ENCODE measurements around the gene PLEKHH2.
A peak's percentile ranks its signal among the peaks of the same experiment; 100 is the strongest.

Gene PLEKHH2

DNA sequence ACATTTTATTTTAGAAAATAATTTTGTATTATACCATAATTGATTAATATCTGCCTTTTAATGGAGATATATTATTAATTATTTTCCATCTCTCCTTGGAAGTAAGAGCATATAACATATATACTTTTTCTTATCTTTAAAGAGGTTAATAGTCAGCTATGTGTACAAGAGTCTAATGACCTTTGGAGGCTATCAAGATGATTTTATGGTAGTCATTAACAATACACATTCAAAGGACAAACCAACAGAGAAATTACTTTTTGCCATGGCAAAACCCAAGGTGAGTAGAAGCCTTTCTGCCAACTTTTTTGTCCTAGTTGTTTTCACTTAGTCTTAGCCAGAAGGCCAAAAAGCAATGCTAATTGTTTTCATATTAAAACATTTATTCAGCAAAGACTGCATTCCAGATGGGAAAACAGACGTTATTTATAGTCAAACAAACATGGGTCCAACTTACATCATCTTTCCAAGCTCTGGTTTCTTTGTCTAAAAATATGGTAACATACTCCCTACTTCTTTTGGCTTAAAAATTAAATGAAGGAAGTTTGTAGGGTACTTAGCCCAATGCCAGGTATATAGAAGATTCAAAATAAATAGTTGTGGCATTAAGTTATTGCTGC lies 127.1 kb downstream of the PLEKHH2 start:
- DNase-seq = no peak

DNA sequence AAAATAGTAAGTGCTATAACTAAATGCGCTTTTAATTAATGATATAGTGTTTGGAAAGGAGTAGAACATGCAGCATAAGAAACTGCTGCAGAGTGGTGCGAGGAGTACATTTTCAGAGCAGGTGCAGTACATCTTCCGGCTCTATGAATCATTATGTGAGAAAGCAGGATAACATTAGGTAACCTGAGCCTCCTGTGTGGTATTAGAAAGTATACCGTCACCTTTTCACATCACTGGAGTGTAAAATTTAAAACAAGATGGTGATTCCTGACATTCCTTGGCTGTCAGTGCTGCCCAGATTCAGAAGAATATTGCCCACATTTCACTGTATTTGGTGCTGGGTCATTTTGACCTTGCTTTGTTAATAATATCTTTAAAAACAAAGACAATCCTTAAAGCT lies 128.9 kb downstream of the PLEKHH2 start:
- DNase-seq = no peak

DNA sequence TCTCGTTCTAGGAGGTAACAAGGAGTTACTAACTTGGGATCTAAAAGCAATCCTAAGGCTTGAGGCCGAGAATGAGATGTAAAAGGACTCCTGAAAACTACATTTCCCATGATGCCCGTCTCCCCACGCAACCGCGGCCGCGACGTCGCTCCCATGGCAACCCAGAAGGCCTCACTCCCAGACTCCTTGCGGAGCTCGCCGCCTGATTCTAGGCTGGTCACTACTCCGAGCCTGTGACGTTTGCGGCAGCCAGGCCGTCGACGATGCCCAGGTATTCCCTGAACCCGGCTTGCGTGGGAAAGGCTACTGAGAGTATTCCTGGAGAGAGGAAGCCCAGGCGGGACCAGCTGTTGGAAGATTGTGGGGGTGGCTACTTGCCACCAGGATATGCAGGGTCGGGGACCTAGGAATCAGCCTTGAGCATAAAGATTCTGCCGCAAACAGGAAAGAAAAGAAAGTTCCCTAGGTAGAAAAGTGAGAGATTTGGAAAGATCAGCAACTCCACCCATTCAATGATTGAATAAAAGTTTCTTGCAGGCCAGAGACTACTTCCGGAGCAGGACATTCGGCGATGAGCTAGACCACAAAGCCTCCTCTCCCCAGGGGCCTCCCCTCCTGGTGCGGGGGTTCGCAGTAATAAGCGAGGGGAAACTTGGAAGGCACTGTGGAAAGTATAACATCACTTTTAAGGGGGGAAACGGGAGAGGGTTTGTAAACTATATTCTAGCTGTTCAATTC lies 137.0 kb downstream of the PLEKHH2 start, which contains the start of gene DYNC2LI1:
Gene DYNC2LI1 (plus strand): TSS at position 164 of the 738 bp plus-strand sequence. CDS start 100 bp downstream, at position 264.
- DNase-seq = peak; percentile 76 to 87

DNA sequence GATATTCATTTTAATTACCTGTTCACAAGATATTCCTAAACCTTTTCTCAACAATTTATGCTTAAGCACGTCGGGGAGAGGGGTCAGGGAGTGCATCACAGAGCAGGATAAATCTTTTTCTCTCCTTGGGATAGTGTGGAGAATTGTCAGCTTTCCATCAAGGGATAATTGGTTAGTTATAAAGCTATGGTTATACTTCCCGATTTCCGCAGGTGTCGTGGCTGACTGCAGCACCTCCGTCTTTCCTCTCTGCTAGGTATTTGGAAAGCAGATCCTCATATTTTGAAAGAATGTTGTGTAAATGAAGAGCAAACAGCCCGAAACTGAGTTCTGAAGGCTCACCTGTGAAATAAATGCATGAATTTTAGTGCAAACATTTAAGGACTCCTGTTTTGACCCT lies 137.6 kb downstream of the PLEKHH2 start:
- DNase-seq = no peak

DNA sequence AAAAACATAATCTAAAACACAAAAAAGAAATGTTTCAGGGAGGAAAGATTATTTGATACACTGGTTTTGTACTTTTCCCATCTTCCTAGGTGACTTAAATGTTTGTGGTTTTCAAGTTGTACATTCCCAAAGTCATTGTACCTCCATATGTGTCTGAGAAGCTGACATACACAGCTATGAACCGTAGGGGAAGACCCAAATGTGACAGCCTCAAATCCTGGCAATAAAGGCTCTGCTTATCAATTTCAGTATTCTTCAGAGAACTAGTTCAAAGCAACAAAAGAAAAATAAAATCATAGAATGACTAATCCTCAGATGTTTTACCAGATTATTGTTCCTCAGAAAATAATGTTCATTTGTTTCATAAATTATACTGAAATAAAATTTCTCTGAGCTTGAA lies 139.3 kb downstream of the PLEKHH2 start:
- DNase-seq = no peak

DNA sequence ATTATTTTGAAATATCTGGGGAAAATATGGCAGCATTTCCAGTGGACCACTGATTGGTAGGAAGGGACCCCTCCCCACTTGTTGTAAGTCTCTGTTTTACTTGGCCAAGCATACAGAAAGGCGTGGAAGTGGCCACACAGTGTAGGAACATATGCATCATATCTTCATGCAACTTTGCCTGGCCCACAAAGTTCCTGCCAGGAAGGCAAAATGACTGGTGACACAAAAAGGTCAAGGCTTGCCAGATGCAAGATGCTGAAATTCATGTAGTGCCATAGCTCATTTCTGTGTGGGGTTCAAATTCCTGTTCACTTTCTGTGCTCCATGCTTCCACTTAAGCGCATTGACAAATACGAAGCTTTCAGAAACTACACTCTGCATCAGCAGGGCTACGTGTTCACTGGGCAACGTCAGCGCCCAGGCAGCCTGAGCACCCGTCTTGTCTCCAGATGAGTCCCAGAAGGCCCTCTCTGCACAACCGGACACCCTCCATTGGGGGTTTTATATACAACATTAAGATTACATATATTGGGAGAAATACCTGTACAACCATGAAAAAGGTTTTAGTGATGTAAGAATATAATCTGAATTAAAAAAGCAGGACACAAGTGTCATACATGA lies 140.4 kb downstream of the PLEKHH2 start:
- no peak for DNase-seq

DNA sequence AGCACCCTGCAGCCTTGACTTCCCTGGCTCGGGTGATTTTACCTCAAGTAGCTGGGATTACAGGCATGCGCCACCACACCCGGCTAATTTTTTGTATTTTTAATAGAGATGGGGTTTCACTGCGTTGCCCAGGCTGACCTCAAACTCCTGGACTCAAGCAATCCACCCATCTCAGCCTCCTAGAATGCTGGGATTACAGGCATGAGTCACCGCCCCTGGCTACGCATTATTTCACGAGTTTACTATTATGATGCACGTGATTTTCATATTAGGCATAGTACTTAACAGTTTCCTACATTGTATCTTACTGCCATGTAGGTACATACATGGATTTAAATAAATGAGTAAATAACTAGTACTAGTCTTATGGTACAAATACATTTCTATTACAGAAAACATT lies 141.2 kb downstream of the PLEKHH2 start:
- no peak for DNase-seq

DNA sequence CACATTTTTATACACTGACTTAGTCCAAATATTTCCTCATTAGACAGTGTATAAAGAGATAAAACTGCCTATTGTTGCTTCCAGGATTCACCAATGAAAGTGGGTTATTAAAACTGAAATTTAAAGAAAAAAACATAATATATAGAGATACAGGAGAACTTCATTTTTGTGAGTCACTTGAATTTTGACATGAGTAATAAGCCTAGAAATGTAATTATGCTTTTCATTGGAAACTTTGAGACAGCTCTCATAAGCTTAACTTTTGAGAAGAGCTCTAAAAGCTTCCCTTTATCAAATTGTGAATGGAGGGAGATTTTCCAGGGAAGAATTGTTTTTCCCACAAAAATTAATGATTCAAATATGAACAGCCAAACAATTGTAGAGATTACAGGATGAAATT lies 150.8 kb downstream of the PLEKHH2 start:
- no peak for DNase-seq

DNA sequence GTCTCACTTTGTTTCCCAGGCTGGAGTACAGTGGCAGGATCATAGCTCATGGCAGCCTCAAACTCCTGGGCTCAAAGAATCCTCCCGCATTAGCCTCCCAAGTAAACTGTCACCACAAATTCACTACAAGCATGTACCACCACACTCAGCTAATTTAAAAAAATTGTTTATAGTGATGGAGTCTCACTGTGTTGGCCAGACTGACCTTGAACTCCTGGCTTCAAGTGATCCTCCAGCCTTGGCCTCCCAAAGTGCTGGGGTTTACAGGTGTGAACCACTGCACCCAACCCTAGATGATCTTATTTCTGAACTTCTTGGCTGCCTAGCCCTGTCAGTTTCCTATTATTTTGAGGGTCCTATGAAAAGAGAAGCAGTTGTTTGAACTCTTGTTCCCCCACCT lies 151.6 kb downstream of the PLEKHH2 start:
- no peak for DNase-seq

DNA sequence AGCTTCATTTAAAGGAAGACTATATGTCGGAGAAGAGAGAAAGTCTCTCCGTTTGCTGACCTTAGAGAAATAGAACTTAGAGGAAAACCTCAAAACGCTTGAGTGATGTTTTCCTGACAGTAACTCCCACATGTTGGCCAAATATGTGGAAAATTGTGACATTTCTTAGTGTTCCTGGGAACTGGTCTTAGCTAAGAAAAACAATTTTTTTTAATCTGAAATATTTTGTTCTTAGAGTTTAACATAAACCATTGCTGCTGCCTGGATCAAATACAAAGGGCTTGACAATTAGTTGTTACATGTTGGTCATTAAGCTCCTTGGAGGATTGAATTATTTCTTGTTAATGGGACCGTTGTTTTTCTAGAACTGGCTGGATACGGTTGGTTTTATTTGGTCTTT lies 153.1 kb downstream of the PLEKHH2 start:
- DNase-seq = no peak

DNA sequence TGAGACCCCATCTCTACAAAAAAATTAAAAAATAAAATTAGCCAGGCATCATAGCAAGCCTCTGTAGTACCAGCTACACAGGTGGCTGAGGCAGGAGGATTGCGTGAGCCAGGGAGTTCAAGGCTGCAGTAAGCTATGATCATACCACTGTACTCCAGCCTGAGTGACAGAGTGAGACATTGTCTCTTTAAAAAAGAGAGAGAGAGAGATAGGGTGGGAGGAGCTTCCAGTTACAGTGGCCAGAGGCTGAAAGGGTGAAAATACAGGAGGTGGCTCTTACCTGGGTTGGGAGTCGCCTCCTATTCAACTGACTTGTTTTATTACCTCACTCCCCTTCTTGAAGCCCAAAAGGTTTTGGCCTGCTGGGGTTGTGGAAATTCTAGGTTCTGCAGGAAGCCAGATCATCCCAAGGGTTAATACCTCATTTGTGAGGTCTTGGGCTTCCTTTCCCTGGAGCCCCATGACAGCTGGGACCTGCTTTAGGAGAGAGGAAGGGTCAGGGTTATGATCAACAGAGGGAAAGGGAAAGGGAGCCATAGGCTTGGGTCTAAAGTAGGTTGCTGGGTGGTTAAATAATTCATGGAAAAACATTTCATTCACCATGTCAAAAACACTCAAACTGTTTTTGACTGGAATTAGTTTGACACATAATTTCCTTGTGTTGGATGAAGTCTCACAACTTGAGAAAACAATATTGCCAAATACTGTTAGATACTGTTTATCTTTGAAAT lies 154.1 kb downstream of the PLEKHH2 start:
- no peak for DNase-seq

DNA sequence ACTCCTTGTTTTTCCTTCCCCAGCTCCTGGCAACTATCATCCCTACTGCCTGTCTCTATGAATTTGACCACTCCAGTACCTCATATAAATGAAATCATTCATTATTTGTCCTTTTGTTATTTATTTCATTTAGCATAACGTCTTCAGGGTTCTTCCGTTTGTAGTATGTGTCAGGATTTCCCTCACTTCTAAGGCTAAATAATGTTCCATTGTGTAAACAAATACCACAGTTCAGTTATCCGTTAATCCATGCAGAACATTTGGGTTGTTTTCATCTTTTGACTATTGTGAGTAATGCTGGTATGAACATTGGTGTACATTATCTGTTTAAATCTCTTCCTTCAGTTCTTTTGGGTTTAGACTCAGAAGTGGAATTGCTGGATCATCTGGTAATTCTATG lies 155.6 kb downstream of the PLEKHH2 start:
- DNase-seq = no peak

DNA sequence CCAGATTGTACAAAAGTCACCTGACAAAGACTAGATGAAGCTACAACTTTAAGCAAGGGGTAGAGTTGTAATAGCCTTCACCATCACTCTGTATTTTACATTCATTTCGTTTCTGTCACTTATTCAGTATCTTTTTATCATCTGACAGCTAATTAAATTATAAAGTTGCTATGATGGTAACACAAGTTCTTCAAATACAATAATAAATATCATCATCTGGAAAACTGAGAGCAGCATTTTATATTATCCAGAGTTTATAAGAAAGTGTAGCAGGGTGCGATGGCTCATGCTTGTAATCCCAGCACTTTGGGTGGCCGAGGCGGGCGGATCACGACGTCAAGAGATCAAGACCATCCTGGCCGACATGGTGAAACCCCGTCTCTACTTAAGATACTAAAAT lies 157.9 kb downstream of the PLEKHH2 start:
- no peak for DNase-seq

DNA sequence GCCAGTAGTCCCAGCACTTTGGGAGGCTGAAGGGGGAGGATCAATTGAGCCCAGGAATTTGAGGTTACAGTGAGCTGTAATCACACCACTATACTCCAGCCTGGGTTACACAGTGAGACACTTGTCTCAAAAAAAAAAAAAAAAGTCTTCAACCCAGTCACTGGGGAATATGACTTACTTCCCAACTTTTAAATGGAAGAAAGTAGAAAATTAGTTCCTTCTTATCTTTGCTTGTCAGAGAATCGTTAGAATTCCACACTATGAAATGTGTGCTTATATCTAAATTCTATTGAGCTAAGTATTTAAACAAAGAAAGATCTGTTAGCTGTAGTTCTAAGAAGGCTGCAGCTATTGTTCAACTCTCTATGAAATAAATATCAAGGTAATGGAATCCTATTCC lies 159.1 kb downstream of the PLEKHH2 start:
- DNase-seq = no peak

DNA sequence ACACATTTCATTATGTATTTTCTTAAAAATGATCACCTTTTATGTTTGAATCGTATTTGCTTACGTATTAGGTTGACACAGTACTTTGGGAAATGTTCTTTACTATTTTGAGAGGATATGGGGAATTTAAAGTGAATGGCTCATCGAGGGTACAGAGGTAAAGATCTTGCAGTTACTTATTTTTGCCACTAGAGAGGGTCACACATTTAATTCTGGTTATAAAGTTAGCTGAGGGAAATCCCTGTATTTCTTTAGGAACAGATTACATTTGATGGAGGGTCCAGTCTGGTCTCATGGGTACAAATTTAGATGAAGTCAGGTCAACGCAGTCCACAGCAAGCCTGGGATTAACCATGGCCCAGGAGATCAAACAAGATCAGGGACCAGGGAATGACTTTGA lies 161.2 kb downstream of the PLEKHH2 start:
- DNase-seq = no peak

DNA sequence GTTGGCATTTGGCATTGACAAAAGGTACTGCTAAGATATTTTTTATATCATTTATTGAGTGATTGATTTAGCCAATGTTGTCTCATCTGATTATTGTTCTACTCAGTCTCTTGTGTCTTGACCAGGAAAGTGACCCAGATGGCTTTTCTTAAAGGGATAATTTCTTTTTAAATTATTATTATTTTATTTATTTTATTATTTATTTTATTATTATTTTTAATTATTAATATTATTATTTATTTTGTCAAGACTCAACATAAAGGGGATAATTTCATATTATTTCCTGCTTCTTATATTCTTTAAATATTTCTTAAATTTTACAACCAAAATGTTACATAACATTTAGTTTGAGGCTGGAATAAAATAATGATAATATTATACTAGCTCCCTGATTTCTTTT lies 163.8 kb downstream of the PLEKHH2 start:
- no peak for DNase-seq

DNA sequence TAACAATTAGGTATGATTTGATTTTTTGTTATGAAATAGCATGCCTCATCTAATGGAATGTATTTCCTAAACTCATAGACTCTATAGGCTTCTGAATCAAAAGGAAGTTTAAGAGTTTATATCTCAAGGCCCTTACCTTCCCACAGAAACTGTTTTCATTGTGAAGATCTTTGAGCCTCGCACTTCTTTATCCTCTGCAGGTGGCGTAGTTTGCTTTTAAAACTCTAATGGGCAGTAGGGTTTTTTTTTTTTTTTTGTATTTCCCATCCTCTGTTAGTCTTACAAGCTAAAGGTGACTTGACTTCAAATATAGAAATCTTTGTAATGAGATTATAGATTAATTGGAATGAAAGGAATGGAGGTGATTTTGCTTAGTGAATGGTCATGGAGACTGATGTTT lies 165.1 kb downstream of the PLEKHH2 start:
- DNase-seq = no peak

DNA sequence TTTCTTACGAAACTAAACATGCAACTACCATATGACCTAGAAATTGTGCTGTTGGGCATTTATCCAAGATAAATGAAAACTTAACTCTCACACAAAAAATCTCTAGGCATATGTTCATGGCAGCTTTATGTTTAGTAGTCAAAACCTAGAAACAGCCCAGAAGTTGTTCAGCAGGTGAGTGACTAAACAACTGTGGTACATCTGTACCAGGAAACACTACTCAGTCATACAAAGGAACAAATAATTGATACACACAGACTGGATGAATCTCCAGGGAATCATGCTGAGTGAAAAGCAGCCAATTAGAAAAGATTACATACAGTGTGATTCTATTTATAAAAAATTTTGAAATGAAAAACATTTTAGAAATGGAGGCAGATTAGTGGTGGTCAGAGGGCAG lies 166.1 kb downstream of the PLEKHH2 start:
- no peak for DNase-seq

DNA sequence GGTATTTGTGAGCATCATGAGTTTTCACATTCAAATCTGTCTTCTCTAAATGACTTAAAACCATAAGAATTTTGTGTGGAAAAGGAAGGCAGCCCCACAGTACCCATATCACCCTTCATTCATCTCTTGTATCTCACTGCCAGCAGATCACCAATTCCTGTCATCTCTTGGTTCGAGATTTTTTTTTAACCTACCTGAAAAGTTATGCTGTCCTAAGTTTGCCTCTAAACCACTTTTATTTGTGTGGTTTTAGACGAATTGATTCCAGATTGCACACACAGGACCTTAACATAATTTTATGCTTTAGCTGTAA lies 169.6 kb downstream of the PLEKHH2 start:
- DNase-seq = no peak

DNA sequence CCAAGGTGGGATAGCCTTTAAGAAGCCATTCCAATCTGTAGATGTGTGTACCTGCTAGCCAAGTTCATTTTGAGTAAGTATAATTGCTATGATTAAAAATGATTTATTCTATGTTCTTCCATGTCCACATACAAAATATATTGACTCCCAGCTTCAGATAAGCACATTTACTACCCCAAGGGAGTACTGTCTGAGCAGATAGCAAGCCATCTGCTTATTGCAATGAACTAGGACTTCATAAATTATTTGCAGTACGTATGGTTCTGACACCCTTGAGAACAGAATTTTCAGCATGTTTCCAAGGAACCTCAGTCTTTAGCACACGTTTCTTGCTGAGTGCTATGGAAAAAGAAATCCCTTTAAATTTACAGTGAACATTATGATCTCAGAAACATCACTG lies 173.4 kb downstream of the PLEKHH2 start:
- DNase-seq = no peak

DNA sequence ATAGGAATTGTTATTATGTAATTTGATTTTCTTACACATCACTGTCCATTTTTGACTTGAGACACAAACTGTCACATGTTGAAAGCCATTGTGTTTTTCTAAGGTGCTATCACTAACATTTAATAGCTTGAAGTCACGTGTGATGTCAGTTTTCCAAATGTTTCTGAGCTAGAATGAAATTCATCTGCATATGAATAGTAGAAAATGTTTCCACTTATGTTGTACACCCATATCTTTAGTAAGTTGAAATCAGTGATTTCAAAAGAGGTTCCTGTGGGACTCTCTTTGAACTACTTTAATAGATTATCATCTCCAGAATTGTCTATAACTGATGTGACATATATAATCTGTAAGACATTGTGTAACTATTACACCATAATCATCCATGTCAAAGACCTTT lies 173.8 kb downstream of the PLEKHH2 start:
- no peak for DNase-seq

DNA sequence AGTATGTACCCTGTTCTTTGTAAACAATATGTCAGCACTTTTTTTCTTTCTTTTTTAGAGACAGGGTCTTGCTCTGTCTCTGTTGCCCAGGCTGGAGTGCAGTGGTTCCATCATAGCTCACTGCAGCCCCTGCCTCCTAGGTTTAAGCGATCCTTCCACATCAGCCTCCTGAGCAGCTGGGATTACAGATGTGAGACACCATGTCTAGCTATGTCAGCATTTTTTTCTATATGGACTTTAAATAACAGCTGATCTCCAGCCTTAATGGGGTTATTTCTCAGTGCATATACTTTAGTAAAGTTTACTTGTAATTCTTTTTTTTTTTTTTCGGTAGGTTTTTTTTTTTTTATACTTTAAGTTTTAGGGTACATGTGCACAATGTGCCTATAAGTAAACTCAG lies 174.9 kb downstream of the PLEKHH2 start:
- no peak for DNase-seq

DNA sequence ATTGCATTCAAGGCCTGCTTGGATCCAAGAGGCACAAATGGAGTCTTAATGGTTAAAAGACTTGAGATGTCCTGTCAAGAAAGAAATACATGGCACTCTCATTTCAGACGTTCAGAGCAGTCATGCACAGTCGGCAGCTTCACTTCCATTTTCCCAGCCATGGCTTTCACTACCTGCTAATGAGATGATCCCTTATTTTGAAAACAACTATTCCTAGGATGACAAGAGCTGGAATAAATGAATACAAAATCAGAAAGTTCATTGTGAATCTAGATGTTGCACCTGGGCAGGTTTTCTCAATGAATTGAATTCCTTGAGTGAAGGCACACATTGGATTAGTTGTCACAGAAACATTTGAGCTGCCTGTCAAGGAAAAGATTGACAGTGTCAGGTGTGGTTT lies 175.9 kb downstream of the PLEKHH2 start:
- no peak for DNase-seq

DNA sequence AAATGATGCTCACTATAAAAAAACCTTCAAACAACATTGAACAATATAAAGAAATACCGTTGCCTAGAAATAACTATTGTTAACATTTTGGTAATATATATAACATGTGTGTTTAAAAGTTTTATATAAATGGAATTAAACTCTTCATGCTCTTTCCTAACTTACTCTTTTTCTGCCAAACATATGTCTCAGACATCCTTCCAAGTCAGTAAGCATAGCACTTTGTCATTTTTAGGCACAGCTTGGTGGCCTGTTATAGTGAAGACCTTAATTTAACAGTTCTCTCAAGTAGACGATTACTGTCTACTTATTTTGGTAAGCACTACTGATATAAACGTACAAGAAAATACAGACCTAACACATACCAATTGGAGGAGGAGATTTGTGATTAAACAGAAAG lies 177.7 kb downstream of the PLEKHH2 start:
- no peak for DNase-seq
